Skeletal muscle satellite cell (primary cell): Measurements from ENCODE around the gene ZNF664.

Experiments used
- H3K27me3 ChIP-seq: 2 replicates; pipeline ENCODE4 v1.7.0; 2013; ENCODE audit warnings: low read length; ENCODE audit not compliant: control insufficient read depth, insufficient read depth
- H3K36me3 ChIP-seq: 2 replicates; pipeline ENCODE4 v1.7.0; 2013; ENCODE audit warnings: mild to moderate bottlenecking, control low read depth, low read length; ENCODE audit not compliant: insufficient read depth
- H3K4me1 ChIP-seq: 2 replicates; pipeline ENCODE4 v1.7.0; 2013; ENCODE audit warnings: low read length; ENCODE audit not compliant: control insufficient read depth, insufficient read depth
- H3K4me2 ChIP-seq: 2 replicates; pipeline ENCODE4 v1.7.0; 2013; ENCODE audit warnings: mild to moderate bottlenecking, low read length
- H3K4me3 ChIP-seq: 2 replicates; pipeline ENCODE4 v1.7.0; 2013; ENCODE audit warnings: low read length
- H3K9ac ChIP-seq: 2 replicates; pipeline ENCODE4 v1.7.0; 2013; ENCODE audit warnings: mild to moderate bottlenecking, low read depth, low read length, moderate library complexity
- H3K9me3 ChIP-seq: replicated peaks from 2 replicates; pipeline ENCODE4 v1.7.0; 2013; ENCODE audit warnings: mild to moderate bottlenecking, control low read depth, low read length

ZNF664 gene

GRCh38 chr12:123984903-123985302 lies 11.9 kb downstream of the ZNF664 start:
- Histone ChIP-seq H3K4me1 (no peaks in the 10 kb centered on the region), H3K27me3 (no peaks in the 10 kb centered on the region), H3K4me2 (no peak overlapping the region), H3K9ac (no peak overlapping the region), H3K9me3 (no peaks in the 10 kb centered on the region), H3K4me3 (no peak overlapping the region), H3K36me3 (peaks cover 6% of the 10 kb centered on the region)

- no peak overlapping the region for H3K4me3 ChIP-seq
- no peaks in the 10 kb centered on the region for H3K9me3 ChIP-seq
- H3K4me2 ChIP-seq, result no peak overlapping the region
- no peaks in the 10 kb centered on the region for H3K27me3 ChIP-seq
- H3K9ac ChIP-seq, result no peak overlapping the region
- peaks cover 6% of the 10 kb centered on the region for H3K4me1 ChIP-seq
- peaks cover 13% of the 10 kb centered on the region for H3K36me3 ChIP-seq
Observed at GRCh38 chr12:123986374-123986965, 13.5 kb downstream of the ZNF664 start.

- no peak overlapping the region for H3K4me2 ChIP-seq
- no peaks in the 10 kb centered on the region for H3K9me3 ChIP-seq
- H3K9ac ChIP-seq, result no peak overlapping the region
- H3K27me3 ChIP-seq, result no peaks in the 10 kb centered on the region
- H3K4me1 ChIP-seq, result peaks cover 6% of the 10 kb centered on the region
- peaks cover 13% of the 10 kb centered on the region for H3K36me3 ChIP-seq
- no peak overlapping the region for H3K4me3 ChIP-seq
Observed at GRCh38 chr12:123987022-123987421, 14.0 kb downstream of the ZNF664 start.

- peaks cover 25% of the 10 kb centered on the region for H3K36me3 ChIP-seq
- H3K9me3 ChIP-seq, result no peaks in the 10 kb centered on the region
- no peak overlapping the region for H3K9ac ChIP-seq
- no peak overlapping the region for H3K4me3 ChIP-seq
- H3K27me3 ChIP-seq, result no peaks in the 10 kb centered on the region
- no peak overlapping the region for H3K4me2 ChIP-seq
- peaks cover 6% of the 10 kb centered on the region for H3K4me1 ChIP-seq
Observed at GRCh38 chr12:123989168-123989567, 16.2 kb downstream of the ZNF664 start.

GRCh38 chr12:123989753-123990152 lies 16.7 kb downstream of the ZNF664 start:
- Histone ChIP-seq H3K9ac (no peak overlapping the region), H3K27me3 (no peaks in the 10 kb centered on the region), H3K4me2 (no peak overlapping the region), H3K4me3 (no peak overlapping the region), H3K9me3 (no peaks in the 10 kb centered on the region), H3K4me1 (peaks cover 10% of the 10 kb centered on the region), H3K36me3 (peaks cover 25% of the 10 kb centered on the region)

GRCh38 chr12:123990511-123990910 lies 17.5 kb downstream of the ZNF664 start:
- Histone ChIP-seq H3K4me3 (no peak overlapping the region), H3K27me3 (no peaks in the 10 kb centered on the region), H3K9ac (no peak overlapping the region), H3K36me3 (peaks cover 25% of the 10 kb centered on the region), H3K4me2 (no peak overlapping the region), H3K4me1 (peaks cover 17% of the 10 kb centered on the region), H3K9me3 (no peaks in the 10 kb centered on the region)

GRCh38 chr12:123991372-123991951 lies 18.4 kb downstream of the ZNF664 start:
- peaks cover 25% of the 10 kb centered on the region for H3K36me3 ChIP-seq
- H3K9me3 ChIP-seq, result no peaks in the 10 kb centered on the region
- H3K27me3 ChIP-seq, result no peaks in the 10 kb centered on the region
- no peak overlapping the region for H3K4me3 ChIP-seq
- no peak overlapping the region for H3K9ac ChIP-seq
- H3K4me1 ChIP-seq, result peaks cover 17% of the 10 kb centered on the region
- no peak overlapping the region for H3K4me2 ChIP-seq

GRCh38 chr12:123992118-123992825 lies 19.3 kb downstream of the ZNF664 start:
- peaks cover 25% of the 10 kb centered on the region for H3K36me3 ChIP-seq
- H3K9me3 ChIP-seq, result no peaks in the 10 kb centered on the region
- H3K4me3 ChIP-seq, result no peak overlapping the region
- peaks cover 17% of the 10 kb centered on the region for H3K4me1 ChIP-seq
- no peaks in the 10 kb centered on the region for H3K27me3 ChIP-seq
- no peak overlapping the region for H3K4me2 ChIP-seq
- no peak overlapping the region for H3K9ac ChIP-seq

GRCh38 chr12:123995023-123995748 lies 22.2 kb downstream of the ZNF664 start:
- no peaks in the 10 kb centered on the region for H3K27me3 ChIP-seq
- H3K4me3 ChIP-seq, result no peak overlapping the region
- peaks cover 16% of the 10 kb centered on the region for H3K4me1 ChIP-seq
- no peaks in the 10 kb centered on the region for H3K9me3 ChIP-seq
- H3K4me2 ChIP-seq, result no peak overlapping the region
- H3K9ac ChIP-seq, result no peak overlapping the region
- H3K36me3 ChIP-seq, result peaks cover 28% of the 10 kb centered on the region

GRCh38 chr12:123996581-123996980 lies 23.6 kb downstream of the ZNF664 start:
- Histone ChIP-seq H3K4me1 (peaks cover 11% of the 10 kb centered on the region), H3K9me3 (no peaks in the 10 kb centered on the region), H3K4me3 (no peak overlapping the region), H3K4me2 (no peak overlapping the region), H3K36me3 (peaks cover 23% of the 10 kb centered on the region), H3K27me3 (no peaks in the 10 kb centered on the region), H3K9ac (no peak overlapping the region)

GRCh38 chr12:123997033-123997822 lies 24.2 kb downstream of the ZNF664 start:
- Histone ChIP-seq H3K4me3 (no peak overlapping the region), H3K9me3 (no peaks in the 10 kb centered on the region), H3K36me3 (peaks cover 23% of the 10 kb centered on the region), H3K4me1 (peaks cover 11% of the 10 kb centered on the region), H3K9ac (no peak overlapping the region), H3K4me2 (no peak overlapping the region), H3K27me3 (no peaks in the 10 kb centered on the region)
